SK-N-MC (cell line): ENCODE results near the gene KRT17.
A peak's percentile ranks its signal among the peaks of the same experiment; 100 is the strongest.

Experiments
- DNase-seq: peaks from one replicate; pipeline ENCODE4 v3.0.0-alpha.2; 2011; ENCODE audit warnings: low read depth, low spot score
- H3K27ac ChIP-seq: fragments of 200-600 bp; sonication (generic); 2 replicates; pipeline ENCODE4 v1.5.1; 2016; ENCODE audit warnings: mixed run types
- H3K36me3 ChIP-seq: fragments of 200-600 bp; sonication (generic); 2 replicates; pipeline ENCODE4 v1.6.1; 2017; ENCODE audit warnings: antibody characterized with exemption, low read length, mixed read lengths; ENCODE audit not compliant: insufficient read depth
- H3K4me3 ChIP-seq: fragments of 200-600 bp; sonication (generic); 2 replicates; pipeline ENCODE4 v1.5.1; 2016
- H3K9ac ChIP-seq: fragments of 200-600 bp; sonication (generic); 2 replicates; pipeline ENCODE4 v1.8.0; 2017; ENCODE audit warnings: mixed run types, mixed read lengths; ENCODE audit not compliant: insufficient read length
- H3K9me3 ChIP-seq: fragments of 200-600 bp; sonication (generic); 2 replicates; pipeline ENCODE4 v1.6.1; 2017; ENCODE audit warnings: low read depth, mild to moderate bottlenecking, antibody characterized with exemption, low read length, moderate library complexity, mixed read lengths
- EZH2 ChIP-seq: fragments of 200-600 bp; sonication (generic); IDR thresholded peaks from one replicate; pipeline ENCODE4 v1.6.1; 2017; ENCODE audit warnings: antibody characterized with exemption
- FOXP2 ChIP-seq: optimal IDR thresholded peaks from 2 replicates; pipeline ENCODE3; 2011; ENCODE audit warnings: mild to moderate bottlenecking, moderate library complexity; ENCODE audit not compliant: insufficient read depth; ENCODE audit errors: extremely low read length, control extremely low read depth
- POLR2AphosphoS5 ChIP-seq: IDR thresholded peaks from 2 replicates; pipeline ENCODE4 v1.6.1; 2012; ENCODE audit warnings: mild to moderate bottlenecking, low read depth, low read length, borderline replicate concordance

The KRT17 gene

DNA sequence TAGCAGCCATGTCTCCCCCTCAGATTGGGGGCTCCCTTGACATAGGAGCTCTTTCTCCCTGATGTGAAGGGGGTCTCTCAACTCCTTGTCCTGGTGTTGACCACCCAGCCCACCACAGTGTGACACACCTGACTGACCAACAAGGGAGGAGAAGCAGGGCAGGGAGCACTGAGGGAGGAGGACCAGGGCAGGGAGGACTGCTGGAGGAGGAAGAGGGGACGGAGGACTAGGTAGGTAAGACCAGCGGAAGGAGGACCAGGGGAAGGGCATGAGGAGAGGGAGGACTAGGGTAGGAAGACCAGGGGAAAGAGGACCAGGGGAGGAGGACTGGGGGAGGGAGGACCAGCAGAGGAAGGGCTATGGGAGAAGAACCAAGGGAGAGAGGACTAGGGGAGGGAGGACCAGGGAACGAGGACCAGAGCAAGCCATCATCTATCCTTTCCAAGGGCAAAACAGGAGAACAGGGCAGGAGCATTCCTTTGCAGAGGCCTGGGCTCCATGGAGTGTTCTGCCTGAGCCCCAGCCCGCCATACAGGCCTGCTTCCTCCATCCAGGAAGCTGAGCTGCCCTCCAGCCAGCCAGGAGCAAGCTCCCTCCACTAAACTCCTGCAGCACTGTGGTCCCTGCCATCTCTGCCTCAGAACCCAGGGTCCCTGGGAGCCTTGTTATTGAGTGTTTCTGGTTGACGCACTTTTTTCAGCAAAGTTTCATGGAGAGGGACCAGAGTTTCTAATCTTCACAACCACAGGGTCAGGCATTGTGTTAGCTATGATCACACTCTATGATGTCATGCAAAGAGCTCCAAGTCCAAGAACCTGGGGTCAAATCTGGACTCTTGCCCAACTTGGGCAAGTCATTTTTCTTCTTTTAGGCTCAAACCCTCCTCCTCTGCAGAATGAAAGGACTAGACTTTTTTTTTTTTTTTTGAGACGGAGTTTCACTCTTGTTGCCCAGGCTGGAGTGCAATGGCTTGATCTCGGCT lies 15.4 kb upstream of the KRT17 start:
- TF ChIP-seq EZH2: no peak
- no peak for TF ChIP-seq POLR2AphosphoS5
- no peak for TF ChIP-seq FOXP2
- no peak overlapping the region for H3K9ac ChIP-seq
- H3K9me3 ChIP-seq: no peaks in the 10 kb centered on the region
- no peak overlapping the region for H3K4me3 ChIP-seq
- H3K27ac ChIP-seq: no peak overlapping the region
- H3K36me3 ChIP-seq: no peaks in the 10 kb centered on the region
- no peak for DNase-seq

DNA sequence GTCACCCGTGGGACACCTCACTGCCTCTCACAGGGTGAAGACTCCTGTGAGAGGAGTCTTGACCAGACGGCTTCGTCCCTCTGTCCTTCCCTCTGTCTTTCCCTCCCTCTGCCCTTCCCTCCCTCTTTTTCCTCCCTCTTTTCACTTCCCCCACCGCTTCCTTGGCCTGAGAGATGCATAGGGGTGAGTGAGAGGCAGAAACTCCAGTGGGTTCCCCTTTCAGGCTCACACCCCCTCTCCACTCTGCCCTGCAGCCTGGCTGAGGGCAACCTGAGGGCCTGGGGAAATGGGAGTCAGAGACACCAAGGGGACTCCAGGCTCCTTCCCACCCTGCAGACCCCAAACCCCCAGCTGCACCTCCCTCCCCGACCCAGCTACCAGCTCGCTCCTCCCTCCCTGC lies 14.6 kb upstream of the KRT17 start:
- H3K36me3 ChIP-seq: no peaks in the 10 kb centered on the region
- no peak for DNase-seq
- TF ChIP-seq EZH2 (no peak), FOXP2 (no peak), POLR2AphosphoS5 (no peak)
- H3K27ac ChIP-seq: no peak overlapping the region
- H3K9me3 ChIP-seq: no peaks in the 10 kb centered on the region
- no peak overlapping the region for H3K4me3 ChIP-seq
- no peak overlapping the region for H3K9ac ChIP-seq

DNA sequence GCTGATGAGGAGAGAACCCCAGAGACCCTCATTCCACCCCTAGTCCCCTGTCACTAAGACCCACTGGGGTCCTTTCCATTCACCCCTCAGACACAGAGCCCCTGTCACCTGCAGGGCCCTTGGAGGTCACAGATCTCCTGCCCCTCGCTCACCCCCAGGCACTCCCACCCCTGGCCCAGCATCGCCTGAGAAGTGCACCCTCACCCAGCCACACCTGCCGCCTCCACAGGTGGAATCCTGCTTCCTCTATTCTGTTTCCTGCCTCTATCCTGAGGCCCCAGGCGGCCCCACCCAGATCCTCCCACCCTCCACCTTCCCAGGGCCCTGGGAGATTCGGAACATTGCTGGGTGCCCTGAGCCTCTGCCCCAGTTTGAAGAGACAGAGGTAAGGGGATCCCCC lies 13.8 kb upstream of the KRT17 start:
- no peak overlapping the region for H3K4me3 ChIP-seq
- H3K9me3 ChIP-seq: no peaks in the 10 kb centered on the region
- no peak for TF ChIP-seq EZH2
- TF ChIP-seq POLR2AphosphoS5: no peak
- TF ChIP-seq FOXP2: no peak
- H3K9ac ChIP-seq: no peak overlapping the region
- no peak overlapping the region for H3K27ac ChIP-seq
- no peaks in the 10 kb centered on the region for H3K36me3 ChIP-seq
- no peak for DNase-seq

DNA sequence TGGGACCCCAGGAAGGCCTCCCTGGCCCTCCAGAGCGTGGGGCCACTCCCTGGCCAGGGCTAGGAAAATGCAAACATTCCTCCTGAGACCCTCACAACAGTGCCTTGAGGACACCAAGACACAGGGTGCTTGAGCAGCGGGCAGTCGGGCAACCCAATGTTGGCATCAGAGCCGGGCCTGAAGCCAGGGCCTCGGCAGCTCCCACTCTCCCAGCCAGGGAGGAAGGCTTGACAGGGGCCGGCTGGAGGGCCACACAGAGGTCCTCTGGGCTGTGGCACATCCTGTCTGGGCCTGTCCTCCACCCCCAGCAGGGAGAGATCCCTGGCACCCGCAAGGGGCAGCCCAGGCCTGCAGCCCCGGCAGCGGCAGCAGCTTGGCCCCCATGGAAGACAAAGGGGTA lies 12.3 kb upstream of the KRT17 start:
- Histone ChIP-seq H3K36me3 (no peaks in the 10 kb centered on the region), H3K27ac (no peak overlapping the region), H3K9ac (no peak overlapping the region), H3K9me3 (no peaks in the 10 kb centered on the region), H3K4me3 (no peak overlapping the region)
- no peak for DNase-seq
- TF ChIP-seq EZH2 (no peak), FOXP2 (no peak), POLR2AphosphoS5 (no peak)

DNA sequence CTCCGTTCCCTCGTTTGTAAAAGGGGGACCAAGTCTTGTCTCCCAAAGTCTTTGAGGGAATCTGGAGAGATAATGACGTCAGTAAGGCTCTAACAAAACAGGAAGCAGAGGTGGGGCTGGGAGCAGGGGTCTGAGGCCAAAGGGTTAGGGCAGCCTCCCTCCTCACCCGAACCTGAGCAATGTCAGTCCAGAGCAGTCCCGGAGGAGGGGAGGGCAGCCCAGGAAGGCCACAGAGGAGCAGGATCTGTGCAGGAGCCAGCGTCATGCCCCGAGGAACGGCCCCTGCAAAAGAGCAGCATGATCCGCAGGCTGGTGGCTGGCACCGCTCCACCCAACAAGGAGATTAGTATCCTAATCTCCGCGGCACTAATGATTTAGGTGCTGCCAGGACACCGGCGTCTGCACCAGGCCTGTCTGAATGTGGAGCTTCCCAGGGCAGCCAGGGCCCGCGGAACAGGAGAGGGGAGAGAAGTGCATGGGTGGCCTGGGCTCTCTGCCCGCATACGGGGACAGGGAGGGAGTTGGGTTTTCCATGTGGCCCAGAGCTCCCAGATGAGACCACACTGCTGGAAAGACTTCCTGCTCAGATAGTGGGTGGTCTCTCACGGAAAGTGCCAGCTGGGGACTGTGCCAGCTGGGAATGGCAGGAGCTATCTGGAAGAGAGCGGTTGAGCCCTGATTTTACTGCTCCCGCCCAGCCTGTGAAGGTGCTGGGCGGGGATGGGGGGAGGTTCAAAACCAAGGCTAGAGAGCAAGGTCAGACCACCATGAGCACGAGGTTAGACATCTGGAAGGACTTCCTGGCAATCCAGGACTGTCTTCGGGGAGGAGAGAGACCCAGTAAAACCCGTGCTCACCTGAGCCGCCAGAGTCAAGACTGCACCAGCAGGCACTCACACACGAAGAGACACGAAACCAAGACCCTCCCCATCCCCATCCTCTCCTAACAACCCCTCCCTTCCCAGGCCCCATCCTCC lies 11.0 kb upstream of the KRT17 start:
- Histone ChIP-seq H3K36me3 (no peaks in the 10 kb centered on the region), H3K27ac (peak overlapping the region; percentile 55), H3K9me3 (no peaks in the 10 kb centered on the region), H3K4me3 (no peak overlapping the region), H3K9ac (peak overlapping the region; percentile 11)
- TF ChIP-seq FOXP2 (no peak), EZH2 (no peak), POLR2AphosphoS5 (no peak)
- no peak for DNase-seq

DNA sequence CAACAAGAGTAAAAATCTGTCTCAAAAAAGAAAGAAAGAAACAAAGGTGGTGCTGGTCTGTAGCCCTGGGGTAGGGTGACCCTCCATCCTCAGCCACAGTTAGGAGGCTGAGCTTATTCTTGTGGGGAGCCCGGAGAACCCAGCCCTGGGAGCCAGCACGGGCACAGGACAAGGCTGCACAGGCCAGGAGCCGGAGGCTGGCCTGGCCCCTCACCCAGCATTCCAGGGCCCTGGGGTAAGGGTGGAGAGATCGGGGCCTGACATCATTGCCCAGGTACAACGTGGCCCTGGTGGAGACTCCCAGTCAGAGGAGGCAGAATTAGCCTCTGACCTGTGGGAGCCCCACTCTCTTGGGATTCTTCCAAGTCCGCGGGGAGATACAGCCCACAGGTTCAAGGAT lies 10.3 kb upstream of the KRT17 start:
- no peak for DNase-seq
- peak overlapping the region; percentile 55; the same call in 1 of the 2 replicates for H3K27ac ChIP-seq
- TF ChIP-seq EZH2 (no peak), POLR2AphosphoS5 (no peak), FOXP2 (no peak)
- no peaks in the 10 kb centered on the region for H3K36me3 ChIP-seq
- no peak overlapping the region for H3K9ac ChIP-seq
- no peak overlapping the region for H3K4me3 ChIP-seq
- no peaks in the 10 kb centered on the region for H3K9me3 ChIP-seq

DNA sequence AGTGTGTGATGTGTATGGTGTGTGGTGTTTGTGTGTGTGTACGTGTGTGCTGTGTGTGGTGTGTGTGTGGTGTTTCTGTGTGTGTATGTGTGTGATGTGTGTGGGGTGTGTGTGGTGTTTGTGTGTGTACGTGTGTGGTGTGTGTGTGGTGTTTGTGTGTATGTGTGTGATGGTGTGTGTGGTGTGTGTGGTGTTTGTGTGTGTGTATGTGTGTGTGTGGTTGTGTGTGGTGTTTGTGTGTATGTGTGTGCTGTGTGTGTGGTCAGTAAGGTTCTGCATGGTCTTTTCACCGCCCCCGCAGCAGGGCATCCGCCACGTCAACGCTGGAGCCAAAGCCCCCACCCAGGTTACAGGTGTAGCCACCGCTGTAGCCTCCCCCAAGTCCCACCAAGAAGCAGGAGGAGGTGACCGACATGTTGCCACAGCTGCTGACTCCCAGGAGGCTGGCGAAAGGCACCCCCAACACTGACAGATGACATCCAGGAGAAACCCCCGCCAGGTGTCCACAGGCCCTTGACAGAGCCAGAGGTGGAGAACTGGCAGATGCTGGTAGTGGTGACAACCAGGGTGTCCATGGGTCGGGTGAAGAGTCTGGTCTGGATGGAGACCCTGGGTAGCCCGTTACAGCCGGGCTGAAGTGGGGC lies 9.3 kb upstream of the KRT17 start:
- Histone ChIP-seq H3K9me3 (no peaks in the 10 kb centered on the region), H3K27ac (no peak overlapping the region), H3K4me3 (no peak overlapping the region), H3K9ac (no peak overlapping the region), H3K36me3 (no peaks in the 10 kb centered on the region)
- no peak for DNase-seq
- no peak for TF ChIP-seq EZH2
- no peak for TF ChIP-seq POLR2AphosphoS5
- TF ChIP-seq FOXP2: no peak

DNA sequence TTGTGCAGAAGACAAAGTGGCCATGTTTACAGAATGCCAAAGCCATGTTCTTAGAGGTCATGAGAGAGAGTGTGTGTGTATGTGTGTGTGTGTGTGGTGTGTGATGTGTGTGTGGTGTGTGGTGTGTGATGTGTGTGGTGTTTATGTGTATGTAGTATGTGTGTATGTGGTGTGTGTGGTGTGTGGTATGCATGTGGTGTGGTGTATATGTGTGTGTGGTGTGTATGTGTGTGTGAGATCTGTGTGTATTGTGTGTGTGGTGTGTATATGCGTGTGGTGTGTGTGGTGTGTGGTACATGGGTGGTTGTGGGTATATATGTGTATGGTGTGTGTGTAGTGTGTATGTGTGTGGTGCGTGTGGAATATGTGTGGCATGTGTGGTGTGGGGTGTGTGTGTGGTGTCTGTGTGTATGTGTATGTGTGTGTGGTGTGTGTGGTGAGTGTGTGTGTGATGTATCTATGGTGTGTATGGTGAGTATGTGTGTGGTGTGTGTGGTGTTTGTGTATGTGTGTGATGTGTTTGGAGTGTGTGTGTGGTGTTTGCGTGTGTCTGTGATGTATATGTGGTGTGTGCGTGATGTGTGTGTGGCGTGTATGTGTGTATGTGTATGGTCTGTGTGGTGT lies 8.2 kb upstream of the KRT17 start:
- no peaks in the 10 kb centered on the region for H3K9me3 ChIP-seq
- no peak overlapping the region for H3K9ac ChIP-seq
- no peak for DNase-seq
- no peaks in the 10 kb centered on the region for H3K36me3 ChIP-seq
- H3K27ac ChIP-seq: no peak overlapping the region
- no peak overlapping the region for H3K4me3 ChIP-seq
- TF ChIP-seq EZH2 (no peak), POLR2AphosphoS5 (no peak), FOXP2 (no peak)
